Hepatocyte (in vitro differentiated cells): ENCODE data around the gene GARS1.

Experiments used
- EZH2 ChIP-seq: fragments of 200-600 bp; sonication (generic); IDR thresholded peaks from 2 replicates; pipeline ENCODE4 v1.6.1; 2016; ENCODE audit warnings: antibody characterized with exemption, mild to moderate bottlenecking, borderline replicate concordance
- EZH2phosphoT487 ChIP-seq: fragments of 200-600 bp; sonication (generic); IDR thresholded peaks from one replicate; pipeline ENCODE4 v1.6.1; 2018; ENCODE audit warnings: antibody characterized with exemption, mild to moderate bottlenecking, low read depth, moderate library complexity; ENCODE audit not compliant: unreplicated experiment, severe bottlenecking
- TF ChIP-seq, protein P1 (sequence below): fragments of 200-600 bp; sonication (generic); IDR thresholded peaks from 2 replicates; pipeline ENCODE4 v1.5.1; 2016; ENCODE audit warnings: antibody characterized with exemption, mild to moderate bottlenecking; ENCODE audit not compliant: poor library complexity

DNA sequence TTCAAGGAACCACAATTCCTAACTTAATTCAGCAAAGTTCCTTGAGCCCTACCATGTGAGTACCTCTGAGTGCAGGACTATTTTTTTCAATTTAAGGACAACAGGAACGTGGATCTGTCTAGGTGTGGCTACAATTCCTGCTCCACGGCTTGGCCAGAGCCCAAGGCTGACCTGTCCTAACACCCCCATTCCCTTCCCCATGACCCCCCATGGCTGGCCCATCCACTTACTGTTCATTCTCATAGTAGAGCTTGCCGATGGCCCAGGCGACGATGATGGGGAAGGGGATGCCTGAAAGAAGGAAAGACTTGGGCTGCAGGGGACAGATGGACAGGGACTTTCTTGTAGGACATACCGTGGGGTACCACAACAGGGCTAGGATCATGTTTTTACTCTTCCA is 67.2 kb downstream of the GARS1 start:
- TF ChIP-seq, protein P1, sequence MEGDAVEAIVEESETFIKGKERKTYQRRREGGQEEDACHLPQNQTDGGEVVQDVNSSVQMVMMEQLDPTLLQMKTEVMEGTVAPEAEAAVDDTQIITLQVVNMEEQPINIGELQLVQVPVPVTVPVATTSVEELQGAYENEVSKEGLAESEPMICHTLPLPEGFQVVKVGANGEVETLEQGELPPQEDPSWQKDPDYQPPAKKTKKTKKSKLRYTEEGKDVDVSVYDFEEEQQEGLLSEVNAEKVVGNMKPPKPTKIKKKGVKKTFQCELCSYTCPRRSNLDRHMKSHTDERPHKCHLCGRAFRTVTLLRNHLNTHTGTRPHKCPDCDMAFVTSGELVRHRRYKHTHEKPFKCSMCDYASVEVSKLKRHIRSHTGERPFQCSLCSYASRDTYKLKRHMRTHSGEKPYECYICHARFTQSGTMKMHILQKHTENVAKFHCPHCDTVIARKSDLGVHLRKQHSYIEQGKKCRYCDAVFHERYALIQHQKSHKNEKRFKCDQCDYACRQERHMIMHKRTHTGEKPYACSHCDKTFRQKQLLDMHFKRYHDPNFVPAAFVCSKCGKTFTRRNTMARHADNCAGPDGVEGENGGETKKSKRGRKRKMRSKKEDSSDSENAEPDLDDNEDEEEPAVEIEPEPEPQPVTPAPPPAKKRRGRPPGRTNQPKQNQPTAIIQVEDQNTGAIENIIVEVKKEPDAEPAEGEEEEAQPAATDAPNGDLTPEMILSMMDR: no peak
- no peak for TF ChIP-seq EZH2
- no peak for TF ChIP-seq EZH2phosphoT487
